NCI-H2196 treated with DMSO at 0.1 percent for 48 hours (cell line): Measurements from ENCODE around the gene B4GALT4.
"Not testable (repeated sequence)": the region's sequence is repeated elsewhere in the genome, so short reads cannot be mapped to it uniquely, and the experiment has no call there.

Experiments
- DNase-seq: peaks from one replicate; lab custom pipeline; 2025; ENCODE audit not compliant: unreplicated experiment; lab: John Stamatoyannopoulos, UW

Gene B4GALT4

GRCh38 chr3:119205685-119206084 lies 35.0 kb downstream of the B4GALT4 start:
- DNase-seq, result no peak

DNA sequence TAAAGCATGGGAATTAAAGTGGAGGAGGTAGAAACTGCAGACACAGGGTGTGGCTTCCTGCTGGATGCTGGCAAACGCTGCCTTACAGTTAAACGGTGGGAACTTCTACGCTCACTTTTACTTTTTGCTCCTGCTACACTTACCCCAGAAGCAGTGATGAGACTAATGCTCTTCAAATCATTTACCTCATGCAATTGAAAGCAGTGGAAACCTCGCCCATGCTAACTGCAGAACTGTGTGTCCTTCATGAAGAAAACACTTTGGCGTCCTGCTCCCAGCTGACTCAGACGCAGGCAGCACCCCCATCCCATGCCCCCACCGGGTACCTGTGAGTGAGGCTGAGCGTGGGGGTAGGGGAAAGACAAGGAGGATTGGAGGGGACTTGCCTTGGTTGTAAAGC lies 35.5 kb downstream of the B4GALT4 start:
- DNase-seq, result no peak

GRCh38 chr3:119195911-119196310 lies 44.8 kb downstream of the B4GALT4 start:
- no peak for DNase-seq

DNA sequence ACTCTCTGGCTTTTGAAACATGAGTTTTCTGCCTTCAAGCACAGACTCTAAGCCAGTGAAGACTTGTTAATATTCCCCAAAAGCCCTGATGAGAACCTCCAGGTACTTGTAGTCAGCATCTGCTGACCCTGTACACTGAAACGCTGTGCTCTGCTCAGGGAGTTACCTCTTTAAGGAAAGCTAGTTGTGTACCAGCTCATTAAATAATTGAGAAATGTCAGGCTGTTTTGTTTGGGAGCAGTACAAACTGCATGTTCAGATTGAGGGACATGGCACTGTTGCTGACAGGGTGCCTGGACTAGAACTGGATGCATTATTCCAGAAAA lies 45.6 kb downstream of the B4GALT4 start:
- DNase-seq, result no peak

DNA sequence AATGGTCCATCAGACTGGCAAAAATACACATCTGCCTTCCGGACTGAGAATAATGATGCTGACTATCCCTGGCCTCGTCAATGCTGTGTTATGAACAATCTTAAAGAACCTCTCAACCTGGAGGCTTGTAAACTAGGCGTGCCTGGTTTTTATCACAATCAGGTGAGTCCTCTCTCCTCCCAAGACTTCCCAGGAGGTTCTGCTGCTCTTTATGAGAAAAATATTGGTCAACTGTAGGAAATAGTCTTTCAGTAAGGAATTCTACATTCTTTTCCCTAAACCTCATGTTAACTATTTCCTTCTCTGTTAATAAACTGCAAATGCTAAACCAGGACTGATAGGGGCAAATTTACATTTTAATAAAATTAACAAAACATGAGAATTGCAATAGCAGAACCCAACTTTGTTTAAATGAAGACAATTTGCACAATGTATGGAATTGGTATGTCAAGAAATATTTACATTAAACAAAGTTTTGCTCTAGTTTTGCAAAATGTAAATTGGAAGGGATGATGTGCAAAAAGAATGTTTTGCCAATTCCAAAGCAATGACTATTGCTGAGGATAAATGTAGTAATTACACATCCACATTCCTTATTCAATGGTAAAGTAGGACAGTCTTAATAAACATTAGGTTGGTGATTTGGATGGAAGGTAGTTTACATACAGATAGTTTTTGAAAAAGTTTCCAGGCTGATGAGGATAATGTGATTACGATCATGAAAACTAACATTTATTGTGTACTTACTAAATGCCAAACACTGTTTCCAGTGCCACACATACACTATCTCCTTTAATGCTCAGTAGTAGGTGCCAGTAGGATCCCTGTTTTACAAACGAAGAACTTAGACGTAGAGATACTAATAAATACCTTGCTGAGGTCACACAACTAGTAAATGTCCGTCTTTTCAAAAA lies 46.2 kb downstream of the B4GALT4 start:
- no peak for DNase-seq

- DNase-seq, result no peak
Measured at GRCh38 chr3:119191800-119192199, 48.9 kb downstream of the B4GALT4 start.

DNA sequence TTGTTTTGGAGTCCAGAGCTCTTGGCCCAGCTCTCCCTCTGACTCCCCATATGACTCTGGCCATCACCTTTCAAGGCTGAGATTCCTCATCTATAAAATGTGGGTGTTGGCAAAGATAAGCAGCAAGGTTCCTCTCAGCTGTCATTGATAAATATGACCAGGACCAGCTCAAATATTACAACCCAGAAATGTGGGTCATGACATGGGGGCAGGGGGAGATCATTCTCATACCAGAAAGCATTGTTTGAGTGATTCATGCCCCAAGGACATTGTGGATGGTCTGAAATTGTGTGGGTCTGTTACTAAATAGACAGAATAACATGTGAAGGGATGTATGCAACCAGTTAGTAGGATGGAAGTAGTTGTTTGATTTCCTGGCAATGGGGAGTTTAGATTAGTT lies 53.4 kb downstream of the B4GALT4 start:
- no peak for DNase-seq

GRCh38 chr3:119184796-119185570 lies 55.7 kb downstream of the B4GALT4 start:
- no peak for DNase-seq

GRCh38 chr3:119184111-119184510 lies 56.6 kb downstream of the B4GALT4 start:
- no peak for DNase-seq

- no peak for DNase-seq
Measured at GRCh38 chr3:119181765-119182164, 58.9 kb downstream of the B4GALT4 start.

DNA sequence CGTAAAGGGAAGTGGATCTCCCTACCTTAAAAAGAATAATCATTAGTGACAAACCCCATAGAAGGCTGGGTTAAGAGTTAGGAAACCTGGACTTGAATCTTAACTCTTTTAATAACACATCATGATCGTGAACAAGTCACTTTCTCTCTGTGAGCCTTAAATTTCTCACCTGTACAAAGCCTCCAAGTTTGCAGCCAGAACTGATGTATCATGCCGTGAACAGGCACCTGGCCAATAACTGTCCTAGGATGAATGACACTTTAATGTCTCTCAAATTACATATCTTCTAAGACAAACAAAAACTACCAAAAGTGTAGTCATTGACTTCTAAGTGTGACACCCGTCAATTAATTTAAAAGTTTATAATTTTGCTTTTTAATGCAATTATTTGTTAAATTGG lies 63.4 kb downstream of the B4GALT4 start:
- DNase-seq, result no peak

- no peak for DNase-seq
Measured at GRCh38 chr3:119176778-119177177, 63.9 kb downstream of the B4GALT4 start.

GRCh38 chr3:119175872-119176756 lies 64.6 kb downstream of the B4GALT4 start:
- no peak for DNase-seq

- no peak for DNase-seq
Measured at GRCh38 chr3:119173325-119173724, 67.4 kb downstream of the B4GALT4 start, which contains the start of gene UPK1B. Gene UPK1B (plus strand): TSS chr3:119173598. CDS start chr3:119186742, 13,144 bp downstream.

DNA sequence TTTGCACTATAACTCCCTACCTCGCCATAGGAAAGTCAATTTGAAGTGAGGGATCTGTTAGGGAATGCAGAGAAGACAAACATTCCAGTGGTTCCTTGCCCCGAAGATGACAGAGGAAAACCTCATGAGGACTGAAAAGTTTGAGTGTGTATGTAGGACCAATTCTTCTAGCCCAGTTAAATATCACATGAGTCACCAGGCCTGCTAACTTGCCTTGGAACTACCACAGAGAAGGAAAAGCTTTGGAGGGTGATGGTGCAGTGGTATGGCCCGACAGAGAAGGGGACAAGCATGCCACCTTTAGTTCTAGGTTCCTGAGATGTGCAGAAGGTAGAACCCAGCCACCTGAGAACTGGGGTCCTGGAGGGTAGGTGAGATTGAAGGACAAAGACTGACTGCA lies 69.9 kb downstream of the B4GALT4 start:
- no peak for DNase-seq

DNA sequence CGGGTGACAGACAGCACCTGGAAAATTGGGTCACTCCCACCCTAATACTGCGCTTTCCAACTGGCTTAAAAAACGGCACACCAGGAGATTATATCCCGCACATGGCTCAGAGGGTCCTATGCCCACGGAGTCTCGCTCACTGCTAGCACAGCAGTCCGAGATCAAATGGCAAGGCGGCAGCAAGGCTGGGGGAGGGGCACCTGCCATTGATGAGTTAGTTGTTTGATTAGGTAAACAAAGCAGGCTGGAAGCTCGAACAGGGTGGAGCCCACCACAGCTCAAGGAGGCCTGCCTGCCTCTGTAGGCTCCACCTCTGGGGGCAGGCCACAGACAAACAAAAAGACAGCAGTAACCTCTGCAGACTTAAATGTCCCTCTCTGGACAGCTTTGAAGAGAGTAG lies 75.9 kb downstream of the B4GALT4 start:
- DNase-seq, result not testable (repeated sequence)
